Colonic mucosa (tissue), 4 donors: ENCODE data around the gene GLIS2. TPM values are rescaled to one million over a fixed set of nuclear protein-coding genes. Genes with fewer than 3 reads are reported as not detected.
A peak's percentile ranks its signal among the peaks of the same experiment; 100 is the strongest.

ENCODE experiments used
- DNase-seq: peaks from one replicate; pipeline ENCODE4 v3.0.0-alpha.2; 2020
- H3K27ac ChIP-seq: fragments of 200-600 bp; one replicate; pipeline ENCODE4 v1.8.0; 2021
- H3K27me3 ChIP-seq: fragments of 200-600 bp; one replicate; pipeline ENCODE4 v1.8.0; 2021
- H3K36me3 ChIP-seq: fragments of 200-600 bp; one replicate; pipeline ENCODE4 v1.8.0; 2021
- H3K4me1 ChIP-seq: fragments of 200-600 bp; one replicate; pipeline ENCODE4 v1.8.0; 2021; ENCODE audit warnings: mild to moderate bottlenecking
- H3K4me3 ChIP-seq: fragments of 200-600 bp; one replicate; pipeline ENCODE4 v1.8.0; 2021
- H3K9ac ChIP-seq, 2 donors: one replicate each; pipeline ENCODE4 v1.7.0; 2013; ENCODE audit warnings: control low read depth in 2 of 2, low read depth in 2 of 2, low read length in 2 of 2
- H3K9me3 ChIP-seq: fragments of 200-600 bp; one replicate; pipeline ENCODE4 v1.8.0; 2021
- CTCF ChIP-seq: fragments of 200-600 bp; IDR thresholded peaks from one replicate; pipeline ENCODE4 v1.8.0; 2022; ENCODE audit warnings: antibody characterized with exemption, mild to moderate bottlenecking
- intact Hi-C: fragments of 100-400 bp; cut with DNase I; formaldehyde crosslinking; loops from one replicate; pipeline ENCODE4 v1.14.1; 2022
- total RNA-seq, 2 donors: library from RNA; stranded (reverse); fragmentation: NEBNext Ultra II Directional in 1 of 2; extraction: Animal tissue kit (Norgen Biotek cat#: 25700) in 1 of 2; gene quantifications; one replicate each; pipeline ENCODE4 v1.2.1, GENCODE V29; 2021
- donor health status: healthy.
- donor health status: DM: no; HTN: no; CAD: no.
- donor health status: DM: no; HTN: no; CAD: no.

GLIS2 gene
- total RNA-seq, 2 donors from 2014 or later, result 0.89 to 4.1 TPM

GRCh38 chr16:4325253-4325758, 9.4 kb downstream of the GLIS2 start:
- no peak for DNase-seq
- no peaks in the 10 kb centered on the region for H3K9me3 ChIP-seq
- peaks cover 8% of the 10 kb centered on the region for H3K27me3 ChIP-seq
- H3K36me3 ChIP-seq, result no peaks in the 10 kb centered on the region
- H3K9ac ChIP-seq, result no peak overlapping the region
- H3K27ac ChIP-seq, result peak overlapping the region; percentile 46
- intact Hi-C loops, result no loop called here
- no peak overlapping the region for H3K4me3 ChIP-seq
- peaks cover 4% of the 10 kb centered on the region for H3K4me1 ChIP-seq
- TF ChIP-seq CTCF, result no peak

- Histone ChIP-seq H3K4me3 (peak overlapping the region; percentile 45), H3K9ac (peak overlapping the region; percentile 40 to 60), H3K4me1 (peaks cover 4% of the 10 kb centered on the region), H3K36me3 (no peaks in the 10 kb centered on the region), H3K9me3 (no peaks in the 10 kb centered on the region), H3K27ac (peak overlapping the region; percentile 66), H3K27me3 (peaks cover 8% of the 10 kb centered on the region)
- TF ChIP-seq CTCF, result no peak
- no peak for DNase-seq
- intact Hi-C loops, result no loop called here
These were observed 11.6 kb downstream of the GLIS2 start for GRCh38 chr16:4327386-4328045.

- peaks cover 4% of the 10 kb centered on the region for H3K4me1 ChIP-seq
- H3K27me3 ChIP-seq, result peaks cover 8% of the 10 kb centered on the region
- peak overlapping the region; percentile 66 for H3K27ac ChIP-seq
- H3K9ac ChIP-seq, result peak overlapping the region; percentile 40 to 60
- peak overlapping the region; percentile 45 for H3K4me3 ChIP-seq
- no peaks in the 10 kb centered on the region for H3K36me3 ChIP-seq
- no peaks in the 10 kb centered on the region for H3K9me3 ChIP-seq
- TF ChIP-seq CTCF, result peak; percentile 40
- intact Hi-C loops, result no loop called here
- DNase-seq, result peak; percentile 73
These were observed 12.3 kb downstream of the GLIS2 start for GRCh38 chr16:4328046-4328781.

- Histone ChIP-seq H3K4me1 (peaks cover 4% of the 10 kb centered on the region), H3K36me3 (no peaks in the 10 kb centered on the region), H3K27me3 (peaks cover 8% of the 10 kb centered on the region), H3K9ac (peak overlapping the region; percentile 40 to 60), H3K4me3 (no peak overlapping the region), H3K9me3 (no peaks in the 10 kb centered on the region), H3K27ac (peak overlapping the region; percentile 66)
- TF ChIP-seq CTCF, result no peak
- intact Hi-C loops, result no loop called here
- no peak for DNase-seq
These were observed 13.2 kb downstream of the GLIS2 start for GRCh38 chr16:4328782-4329775.
